Activated CD4-positive, alpha-beta memory T cell treated with anti-CD3 and anti-CD28 coated beads, Interleukin-2, amount 10 ng/mL, durations not matched to agents 7 days and 5 days (primary cell): ENCODE measurements around the gene INCA1. TPM values are rescaled to one million over a fixed set of nuclear protein-coding genes. Genes with fewer than 3 reads are reported as not detected.
A peak's percentile ranks its signal among the peaks of the same experiment; 100 is the strongest.

ENCODE experiments used
- CTCF ChIA-PET: fragments of 350-600 bp; sonication (Branson Sonifier 250); formaldehyde crosslinking; loops from one replicate; lab custom pipeline; 2021; ENCODE audit warnings: antibody characterized with exemption, inconsistent platforms; lab: Charles Lee
- POLR2A ChIA-PET: fragments of 350-600 bp; sonication (Branson Sonifier 250); formaldehyde crosslinking; loops from one replicate; lab custom pipeline; 2021; ENCODE audit warnings: antibody characterized with exemption; lab: Charles Lee
- DNase-seq: peaks from one replicate; pipeline ENCODE4 v3.0.0-alpha.2; 2020
- H3K27ac Mint-ChIP-seq: one replicate; pipeline ENCODE4 v1.8.0; 2021; ENCODE audit warnings: mild to moderate bottlenecking, mixed read lengths
- H3K27me3 Mint-ChIP-seq: one replicate; pipeline ENCODE4 v1.8.0; 2021; ENCODE audit warnings: mixed read lengths
- H3K36me3 Mint-ChIP-seq: one replicate; pipeline ENCODE4 v1.8.0; 2021; ENCODE audit warnings: low read depth, mixed read lengths
- H3K4me1 Mint-ChIP-seq: one replicate; pipeline ENCODE4 v1.8.0; 2021; ENCODE audit warnings: mixed read lengths
- H3K4me3 Mint-ChIP-seq: one replicate; pipeline ENCODE4 v1.8.0; 2021; ENCODE audit warnings: mild to moderate bottlenecking, mixed read lengths
- H3K9me3 Mint-ChIP-seq: one replicate; pipeline ENCODE4 v1.8.0; 2021; ENCODE audit warnings: mixed read lengths
- total RNA-seq, 2 experiments: library from RNA; stranded (reverse); gene quantifications; one replicate each; pipeline ENCODE4 v1.2.3, GENCODE V29; 2021

The INCA1 gene
- total RNA-seq, 2 experiments from 2014 or later, result 0.25 TPM; not detected in 1

DNA sequence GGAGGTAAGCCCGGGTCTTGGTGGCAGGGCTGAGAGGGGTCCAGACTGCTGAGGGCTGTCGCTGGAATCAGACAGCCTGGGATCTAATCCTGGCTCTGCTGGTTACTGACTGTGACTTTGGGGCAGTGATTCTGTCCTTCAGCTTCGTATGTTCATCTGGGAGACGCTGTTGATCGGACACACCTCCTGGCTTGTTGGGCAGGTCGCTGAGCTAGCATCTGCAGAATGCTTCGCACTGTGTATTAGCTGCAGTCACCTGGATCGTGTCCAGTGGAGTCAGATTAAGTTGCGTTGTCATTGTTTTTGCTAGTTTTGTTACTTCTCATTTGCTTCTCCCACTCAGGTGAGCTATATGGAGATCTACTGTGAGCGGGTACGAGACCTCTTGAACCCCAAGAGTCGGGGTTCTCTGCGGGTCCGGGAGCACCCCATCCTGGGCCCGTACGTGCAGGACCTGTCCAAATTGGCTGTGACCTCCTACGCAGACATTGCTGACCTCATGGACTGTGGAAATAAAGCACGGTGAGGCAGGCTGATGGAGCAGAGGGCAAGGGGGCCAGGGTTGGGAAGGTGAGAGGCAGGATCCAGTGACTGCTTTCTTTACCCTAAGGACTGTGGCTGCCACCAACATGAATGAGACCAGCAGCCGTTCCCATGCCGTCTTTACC lies 4.9 kb upstream of the INCA1 start:
- peaks cover 54% of the 10 kb centered on the region for H3K36me3 Mint-ChIP-seq
- H3K9me3 Mint-ChIP-seq, result no peaks in the 10 kb centered on the region
- no peak overlapping the region for H3K27ac Mint-ChIP-seq
- H3K27me3 Mint-ChIP-seq, result no peaks in the 10 kb centered on the region
- H3K4me3 Mint-ChIP-seq, result no peak overlapping the region
- DNase-seq, result no peak
- CTCF ChIA-PET, result interaction anchor here (0.7 kb wide), 1 partner anchor 54 kb away, joined by 3 read pairs; no protein-coding TSS in a partner anchor
- H3K4me1 Mint-ChIP-seq, result peaks cover 15% of the 10 kb centered on the region
- POLR2A ChIA-PET, result no interaction called here

DNA sequence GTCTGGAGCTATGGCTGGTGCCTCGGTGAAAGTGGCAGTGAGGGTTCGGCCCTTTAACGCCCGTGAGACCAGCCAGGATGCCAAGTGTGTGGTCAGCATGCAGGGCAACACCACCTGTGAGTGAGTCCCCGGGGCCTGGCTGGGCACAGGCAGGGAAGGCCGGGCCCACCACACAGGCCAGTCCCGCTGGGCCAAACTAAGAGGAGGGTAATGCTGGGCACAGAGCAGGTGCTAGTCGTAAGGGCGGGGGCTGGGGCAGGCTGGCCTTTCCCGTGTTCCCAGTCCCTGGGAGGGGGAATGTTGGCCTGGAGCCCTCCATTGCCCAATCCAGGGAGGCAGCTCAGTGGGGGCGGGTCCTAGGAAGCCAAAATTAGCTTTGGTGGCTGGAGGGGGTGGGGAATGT lies 2.9 kb upstream of the INCA1 start:
- ChIA-PET POLR2A (interaction anchor here (0.8 to 4.6 kb wide), 4 partner anchors 12 to 53 kb away, joined by 3 to 43 read pairs (median 3); partner anchors contain the start of genes CAMTA2 and PFN1), CTCF (no interaction called here)
- no peaks in the 10 kb centered on the region for H3K27me3 Mint-ChIP-seq
- H3K36me3 Mint-ChIP-seq, result peaks cover 42% of the 10 kb centered on the region
- no peak overlapping the region for H3K27ac Mint-ChIP-seq
- no peak for DNase-seq
- no peak overlapping the region for H3K4me3 Mint-ChIP-seq
- H3K4me1 Mint-ChIP-seq, result peaks cover 23% of the 10 kb centered on the region
- no peaks in the 10 kb centered on the region for H3K9me3 Mint-ChIP-seq

GRCh38 chr17:4999430-5000093 lies 2.2 kb upstream of the INCA1 start:
- ChIA-PET POLR2A (interaction anchor here (0.8 to 4.6 kb wide), 4 partner anchors 12 to 52 kb away, joined by 3 to 43 read pairs (median 3); partner anchors contain the start of genes CAMTA2 and PFN1), CTCF (no interaction called here)
- no peak for DNase-seq
- peak overlapping the region; percentile 33 for H3K27ac Mint-ChIP-seq
- H3K4me3 Mint-ChIP-seq, result peak overlapping the region; percentile 79
- no peaks in the 10 kb centered on the region for H3K9me3 Mint-ChIP-seq
- H3K4me1 Mint-ChIP-seq, result peaks cover 26% of the 10 kb centered on the region
- peaks cover 35% of the 10 kb centered on the region for H3K36me3 Mint-ChIP-seq
- no peaks in the 10 kb centered on the region for H3K27me3 Mint-ChIP-seq

- H3K9me3 Mint-ChIP-seq, result no peaks in the 10 kb centered on the region
- H3K36me3 Mint-ChIP-seq, result peaks cover 29% of the 10 kb centered on the region
- peak overlapping the region; percentile 79 for H3K4me3 Mint-ChIP-seq
- DNase-seq, result no peak
- ChIA-PET POLR2A (interaction anchor here (1.2 to 4.6 kb wide), 5 partner anchors 11 to 56 kb away, joined by 3 to 43 read pairs (median 25); partner anchors contain the start of genes CAMTA2, PFN1 and SPAG7), CTCF (interaction anchor here (0.9 to 2.9 kb wide), 2 partner anchors 18 to 63 kb away, joined by 3 to 13 read pairs; no protein-coding TSS in a partner anchor)
- H3K4me1 Mint-ChIP-seq, result peaks cover 26% of the 10 kb centered on the region
- H3K27me3 Mint-ChIP-seq, result no peaks in the 10 kb centered on the region
- H3K27ac Mint-ChIP-seq, result peak overlapping the region; percentile 33
These were observed 1.6 kb upstream of the INCA1 start for GRCh38 chr17:4998732-4999429.

- peaks cover 26% of the 10 kb centered on the region for H3K4me1 Mint-ChIP-seq
- no peak for DNase-seq
These were observed 857 bp upstream of the INCA1 start for GRCh38 chr17:4998027-4998731.

GRCh38 chr17:4994081-4994595 lies 3.2 kb downstream of the INCA1 start:
- Mint-ChIP-seq H3K27ac (no peak overlapping the region), H3K27me3 (no peaks in the 10 kb centered on the region), H3K36me3 (peaks cover 5% of the 10 kb centered on the region), H3K4me3 (no peak overlapping the region), H3K9me3 (no peaks in the 10 kb centered on the region), H3K4me1 (peaks cover 26% of the 10 kb centered on the region)
- ChIA-PET CTCF (interaction anchor here (1.5 to 1.8 kb wide), 2 partner anchors 14 to 68 kb away, joined by 4 to 7 read pairs; no protein-coding TSS in a partner anchor), POLR2A (interaction anchor here (1.2 kb wide), 1 partner anchor 7 kb away, joined by 3 read pairs; no protein-coding TSS in a partner anchor)
- DNase-seq, result no peak

More at GRCh38 chr17:4998027-4998731, 857 bp upstream of the INCA1 start:
- Mint-ChIP-seq H3K27ac (peak overlapping the region; percentile 52), H3K9me3 (no peaks in the 10 kb centered on the region), H3K27me3 (no peaks in the 10 kb centered on the region), H3K36me3 (peaks cover 22% of the 10 kb centered on the region), H3K4me3 (peak overlapping the region; percentile 79)
- POLR2A ChIA-PET, result interaction anchor here (1.1 to 4.6 kb wide), 10 partner anchors 9 to 58 kb away, joined by 3 to 43 read pairs (median 5); partner anchors contain the start of genes CAMTA2, PFN1, RNF167 and SLC25A11
- CTCF ChIA-PET, result interaction anchor here (0.9 to 2.9 kb wide), 4 partner anchors 11 to 89 kb away, joined by 3 to 13 read pairs (median 6); partner anchors contain the start of gene CAMTA2

- Mint-ChIP-seq H3K4me3 (peak overlapping the region; percentile 88), H3K4me1 (peaks cover 40% of the 10 kb centered on the region), H3K27me3 (no peaks in the 10 kb centered on the region), H3K27ac (peak overlapping the region; percentile 88), H3K36me3 (peaks cover 18% of the 10 kb centered on the region), H3K9me3 (no peaks in the 10 kb centered on the region)
- no peak for DNase-seq
- ChIA-PET CTCF (interaction anchor here (0.8 to 3.7 kb wide), 13 partner anchors 7 to 198 kb away, joined by 3 to 22 read pairs (median 5); partner anchors contain the start of genes INCA1, KIF1C, RNF167 and SLC25A11), POLR2A (interaction anchor here (0.6 to 9.9 kb wide), 10 partner anchors 9 to 79 kb away, joined by 3 to 122 read pairs (median 4); partner anchors contain the start of genes ENO3, INCA1, KIF1C and PFN1)
These were observed 9.4 kb downstream of the INCA1 start for GRCh38 chr17:4987767-4988567.

DNA sequence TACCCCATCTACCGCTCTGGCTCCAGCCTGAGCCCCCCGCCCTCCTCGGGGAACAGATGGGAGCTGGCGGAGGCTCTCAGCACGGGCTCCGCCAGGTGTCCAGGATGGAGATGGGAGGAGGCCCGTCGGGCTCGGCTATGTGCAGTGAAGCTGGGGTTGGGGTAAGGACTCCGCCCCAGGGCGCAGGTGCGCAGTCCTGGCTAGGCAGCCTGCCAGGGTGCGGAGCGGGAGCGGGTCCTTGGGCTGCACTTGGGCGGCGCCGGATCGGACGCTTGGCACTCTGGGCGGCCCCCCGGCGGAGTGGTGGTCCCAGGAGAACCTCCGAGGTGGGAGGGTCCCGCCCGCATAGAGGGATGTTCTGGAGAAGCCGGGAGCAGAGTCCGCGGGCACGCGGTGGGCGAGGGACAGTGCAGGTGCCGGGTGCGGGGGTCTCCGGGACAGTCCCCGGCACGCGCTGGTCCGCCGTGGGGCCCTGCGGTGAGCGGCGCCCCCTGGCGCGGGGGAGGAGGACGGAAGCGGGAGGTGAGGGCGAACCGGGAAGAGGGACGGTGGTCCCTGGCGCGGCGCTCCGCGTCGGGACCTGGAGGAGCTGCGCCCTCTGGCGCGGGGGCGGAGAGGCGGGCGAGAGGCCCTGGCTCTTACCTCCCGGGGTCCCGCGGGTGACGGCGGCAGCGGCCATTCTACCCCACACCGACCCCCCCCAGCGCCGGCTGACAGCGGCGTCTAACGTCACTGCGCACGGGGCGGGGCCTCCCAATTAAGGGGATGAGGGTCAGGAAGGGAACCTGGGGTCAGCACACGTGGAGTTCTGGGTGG lies 10.2 kb downstream of the INCA1 start, which contains the start of gene CAMTA2:
Gene CAMTA2, minus strand, starts transcription at position 725 of the 816 bp plus-strand sequence. CDS start 1,453 bp downstream, outside the sequence.
- Mint-ChIP-seq H3K4me3 (peak within 1 kb of the TSS; percentile 88), H3K4me1 (peaks cover 40% of the 10 kb centered on the region), H3K27ac (peak within 1 kb of the TSS; percentile 88), H3K27me3 (no peaks in the 10 kb centered on the region), H3K36me3 (peaks cover 26% of the 10 kb centered on the region), H3K9me3 (no peaks in the 10 kb centered on the region)
- ChIA-PET CTCF (interaction anchor here (0.7 to 3.7 kb wide), 17 partner anchors 8 to 197 kb away, joined by 3 to 22 read pairs (median 4); partner anchors contain the start of genes INCA1, KIF1C, RNF167 and SLC25A11), POLR2A (interaction anchor here (0.8 to 9.9 kb wide), 14 partner anchors 8 to 499 kb away, joined by 3 to 122 read pairs (median 4); partner anchors contain the start of genes C17orf107, DERL2, INCA1 and KIF1C)
- DNase-seq, result peak; percentile 89

- H3K27ac Mint-ChIP-seq, result peak overlapping the region; percentile 88
- peaks cover 44% of the 10 kb centered on the region for H3K4me1 Mint-ChIP-seq
- H3K27me3 Mint-ChIP-seq, result no peaks in the 10 kb centered on the region
- no peaks in the 10 kb centered on the region for H3K9me3 Mint-ChIP-seq
- CTCF ChIA-PET, result interaction anchor here (0.7 to 3.7 kb wide), 11 partner anchors 11 to 196 kb away, joined by 3 to 22 read pairs (median 4); partner anchors contain the start of genes INCA1, KIF1C, RNF167 and SLC25A11
- peaks cover 28% of the 10 kb centered on the region for H3K36me3 Mint-ChIP-seq
- peak overlapping the region; percentile 88 for H3K4me3 Mint-ChIP-seq
- POLR2A ChIA-PET, result interaction anchor here (0.8 to 9.9 kb wide), 9 partner anchors 8 to 500 kb away, joined by 3 to 122 read pairs (median 4); partner anchors contain the start of genes C17orf107, DERL2, INCA1 and KIF1C
- DNase-seq, result peak; percentile 21
These were observed 10.9 kb downstream of the INCA1 start for GRCh38 chr17:4986403-4986802.

DNA sequence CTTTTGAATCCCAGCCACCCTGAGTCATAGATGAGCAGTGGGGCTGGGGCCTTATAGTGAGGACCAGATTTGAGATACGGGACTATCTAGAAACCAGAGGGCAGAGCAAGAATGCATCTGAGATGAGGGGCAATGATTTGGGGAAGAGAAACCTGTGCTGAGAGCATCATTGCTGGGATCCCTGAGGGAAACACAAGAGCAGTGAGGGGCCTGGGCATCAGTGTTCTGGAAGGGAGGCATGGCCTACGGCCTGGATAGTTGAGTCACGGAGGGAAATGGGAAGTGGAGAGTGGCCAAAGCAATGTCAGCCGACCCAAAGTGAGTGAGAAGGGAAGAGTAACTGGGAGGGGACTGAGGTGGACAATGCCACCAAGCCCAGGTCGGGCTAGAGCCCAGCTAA lies 15.0 kb downstream of the INCA1 start:
- H3K9me3 Mint-ChIP-seq, result no peaks in the 10 kb centered on the region
- no peaks in the 10 kb centered on the region for H3K27me3 Mint-ChIP-seq
- H3K4me3 Mint-ChIP-seq, result no peak overlapping the region
- DNase-seq, result no peak
- H3K36me3 Mint-ChIP-seq, result peaks cover 59% of the 10 kb centered on the region
- ChIA-PET CTCF (interaction anchor here (1.6 to 1.8 kb wide), 2 partner anchors 15 to 49 kb away, joined by 4 to 9 read pairs; partner anchors contain the start of gene SPAG7), POLR2A (interaction anchor here (1.2 to 9.9 kb wide), 2 partner anchors 15 to 38 kb away, joined by 5 to 122 read pairs; partner anchors contain the start of genes PFN1, RNF167, SLC25A11 and SPAG7)
- no peak overlapping the region for H3K27ac Mint-ChIP-seq
- H3K4me1 Mint-ChIP-seq, result peaks cover 35% of the 10 kb centered on the region
